ENCODE results near the gene TMOD1. TPM values are rescaled to one million over a fixed set of nuclear protein-coding genes. Genes with fewer than 3 reads are reported as not detected.

TMOD1 gene
- total and polyA plus RNA-seq, 4 donors, result 9.2 to 20.0 (median 14.1) TPM

GRCh38 chr9:97632985-97633858, 131.8 kb downstream of the TMOD1 start, which contains the start of the genes NCBP1 and TSTD2:
Gene NCBP1 (plus strand): TSS chr9:97633821. CDS start chr9:97633882, 61 bp downstream.
Gene TSTD2 (minus strand): TSS chr9:97633368. CDS start chr9:97627562, 5,806 bp downstream.
- Histone ChIP-seq H3K9ac (ENCODE audit: low read depth in 1 of 2, low read length in 2 of 2) (peak within 1 kb of the TSS; percentile 96 to 98), H3K27me3 (ENCODE audit: control insufficient read depth in 4 of 4, insufficient read depth in 4 of 4, low read length in 3 of 4) (no peaks in the 10 kb centered on the region), H3K27ac (ENCODE audit: low read depth in 1 of 2, low read length in 2 of 2) (peak within 1 kb of the TSS; percentile 94 to 98), H3K9me3 (ENCODE audit: control insufficient read depth in 4 of 4, low read length in 3 of 4) (no peaks in the 10 kb centered on the region), H3K36me3 (ENCODE audit: control insufficient read depth in 4 of 4, insufficient read depth in 3 of 4, low read depth in 1 of 4, low read length in 3 of 4) (peaks cover 0 to 5% (median under 1%) of the 10 kb centered on the region in 4 donors), H3K4me3 (ENCODE audit: low read depth in 1 of 3, low read length in 3 of 3) (peak within 1 kb of the TSS; percentile 70 to 96 (median 94)), H3K4me1 (ENCODE audit: control insufficient read depth in 4 of 4, insufficient read depth in 4 of 4, low read length in 3 of 4) (peaks cover 4 to 42% (median 26%) of the 10 kb centered on the region in 4 donors)
- TF ChIP-seq YY1 (IDR thresholded peaks at IDR 0.05), result peak; percentile 92
- TF ChIP-seq GABPA (IDR thresholded peaks at IDR 0.05 in 1 of 2, conservative IDR thresholded peaks at IDR 0.05 in 1 of 2), result peak; percentile 70 to 94
- peak; percentile 73 to 76 for TF ChIP-seq EGR1 (IDR thresholded peaks at IDR 0.05; ENCODE audit: low read depth in 2 of 2)
- peak in 1 of 2 donors; percentile 9 for TF ChIP-seq JUND (IDR thresholded peaks at IDR 0.05)
- peak; percentile 90 for TF ChIP-seq SP1 (IDR thresholded peaks at IDR 0.05)
- TF ChIP-seq FOXA2 (IDR thresholded peaks at IDR 0.05), result no peak
- TF ChIP-seq NR2F2 (IDR thresholded peaks at IDR 0.05), result no peak
- TF ChIP-seq ATF3 (IDR thresholded peaks at IDR 0.05), result no peak
- peak; percentile 52 for TF ChIP-seq ZBTB33 (IDR thresholded peaks at IDR 0.05)
- TF ChIP-seq MAX (IDR thresholded peaks at IDR 0.05), result no peak
- peak; percentile 33 to 38 for TF ChIP-seq HNF4A (conservative IDR thresholded peaks at IDR 0.05)
- TF ChIP-seq TAF1 (conservative IDR thresholded peaks at IDR 0.05), result peak; percentile 31
- TF ChIP-seq HNF4G (IDR thresholded peaks at IDR 0.05), result no peak
- peak; percentile 60 to 78 for TF ChIP-seq RXRA (IDR thresholded peaks at IDR 0.05)
- TF ChIP-seq REST (IDR thresholded peaks at IDR 0.05), result peak; percentile 84
- no peak for TF ChIP-seq CTCF (IDR thresholded peaks at IDR 0.05; ENCODE audit: low read depth, low read length, missing input control)
- TF ChIP-seq RAD21 (IDR thresholded peaks at IDR 0.05), result no peak
- TF ChIP-seq FOXA1 (IDR thresholded peaks at IDR 0.05), result peak; percentile 23
- WGBS, result under 1% methylated on average over 83 of the region's 83 CpGs
- peak; percentile 93 for DNase-seq (ENCODE audit: low spot score)
